Caki2 (cell line): ENCODE data around the gene SELENOP. TPM values are rescaled to one million over a fixed set of nuclear protein-coding genes. Genes with fewer than 3 reads are reported as not detected.

Source experiments
- DNase-seq: peaks from one replicate; pipeline ENCODE4 v3.0.0-alpha.2; 2015; ENCODE audit warnings: low read depth
- in situ Hi-C: cut with HindIII; loops from 2 replicates; pipeline ENCODE4 v1.10.0; 2016; ENCODE audit warnings: low sequenced_read_pairs, low pct_unique_long_range_greater_than_20kb, mixed read lengths
- total RNA-seq: library from RNA; depleted of rRNA; stranded (reverse); fragments of >200 nt; shearing (Covaris generic); gene quantifications from 2 replicates; pipeline ENCODE4 v1.2.3, GENCODE V29; 2014; ENCODE audit warnings: low replicate concordance; rRNA removed

The SELENOP gene
- total RNA-seq, 1 experiment from 2014 or later: not detected

GRCh38 chr5:42759456-42759855 is 52.2 kb downstream of the SELENOP start:
- no peak for DNase-seq
- in situ Hi-C loops: no loop called here

- in situ Hi-C loops: no loop called here
These were observed 54.8 kb downstream of the SELENOP start, which contains the start of gene CCDC152 for GRCh38 chr5:42756606-42757601. TSS of gene CCDC152 (plus strand) at chr5:42756818. CDS start at chr5:42759122, 2,304 bp downstream.

GRCh38 chr5:42753099-42753498 is 58.6 kb downstream of the SELENOP start:
- no peak for DNase-seq
- in situ Hi-C loops: no loop called here

More at GRCh38 chr5:42756606-42757601, 54.8 kb downstream of the SELENOP start, which contains the start of gene CCDC152:
- DNase-seq: no peak

- no peak for DNase-seq
- in situ Hi-C loops: no loop called here
These were observed 60.6 kb downstream of the SELENOP start for GRCh38 chr5:42751044-42751443.

GRCh38 chr5:42750507-42750906 is 61.2 kb downstream of the SELENOP start:
- in situ Hi-C loops: no loop called here

More at GRCh38 chr5:42750507-42750906, 61.2 kb downstream of the SELENOP start:
- DNase-seq: no peak

Other genes with a start within 250 kb of the SELENOP start
- not detected in 2 replicates for gene CCDC152, start 55.1 kb downstream of the SELENOP start, total RNA-seq
- gene ANXA2R, start 228.4 kb upstream of the SELENOP start, total RNA-seq: 1.7 TPM in 1 of 2 replicates, not detected in the other